BLaER1 (cell line): ENCODE measurements around the gene ZNF143.

Experiments
- H3K27ac ChIP-seq: shearing (Covaris generic); formaldehyde crosslinking; 2 replicates; pipeline ENCODE4 v1.8.1; 2022
- H3K27me3 ChIP-seq: shearing (Covaris generic); formaldehyde crosslinking; 2 replicates; pipeline ENCODE4 v1.8.1; 2022
- H3K36me3 ChIP-seq: shearing (Covaris generic); formaldehyde crosslinking; 2 replicates; pipeline ENCODE4 v1.8.1; 2022
- H3K4me1 ChIP-seq: shearing (Covaris generic); formaldehyde crosslinking; 2 replicates; pipeline ENCODE4 v1.8.1; 2022
- H3K4me2 ChIP-seq: shearing (Covaris generic); formaldehyde crosslinking; 2 replicates; pipeline ENCODE4 v1.8.1; 2022
- H3K4me3 ChIP-seq: shearing (Covaris generic); formaldehyde crosslinking; 2 replicates; pipeline ENCODE4 v1.8.1; 2022
- H3K9ac ChIP-seq: shearing (Covaris generic); formaldehyde crosslinking; 2 replicates; pipeline ENCODE4 v1.8.1; 2022
- H3K9me3 ChIP-seq: shearing (Covaris generic); formaldehyde crosslinking; 2 replicates; pipeline ENCODE4 v1.8.1; 2022
- H4K20me1 ChIP-seq: shearing (Covaris generic); formaldehyde crosslinking; 2 replicates; pipeline ENCODE4 v1.8.1; 2022
- Cebpa-rat ChIP-seq: shearing (Covaris generic); IDR thresholded peaks from 2 replicates; pipeline ENCODE4 v1.8.1; 2022

ZNF143 gene

GRCh38 chr11:9566561-9567063, 105.8 kb downstream of the ZNF143 start:
- no peak for TF ChIP-seq Cebpa-rat
- H3K9me3 ChIP-seq = peaks cover 5% of the 10 kb centered on the region; the same call in 1 of the 2 replicates
- H4K20me1 ChIP-seq = no peaks in the 10 kb centered on the region
- H3K27ac ChIP-seq = no peak overlapping the region
- H3K27me3 ChIP-seq = no peaks in the 10 kb centered on the region
- H3K4me1 ChIP-seq = peaks cover 19% of the 10 kb centered on the region
- H3K4me2 ChIP-seq = no peak overlapping the region
- H3K4me3 ChIP-seq = no peak overlapping the region
- no peak overlapping the region for H3K9ac ChIP-seq
- H3K36me3 ChIP-seq = no peaks in the 10 kb centered on the region

- Histone ChIP-seq H3K4me3 (no peak overlapping the region), H3K27ac (no peak overlapping the region), H4K20me1 (no peaks in the 10 kb centered on the region), H3K4me1 (peaks cover 27% of the 10 kb centered on the region), H3K36me3 (no peaks in the 10 kb centered on the region), H3K27me3 (no peaks in the 10 kb centered on the region), H3K9ac (no peak overlapping the region), H3K9me3 (no peaks in the 10 kb centered on the region), H3K4me2 (no peak overlapping the region)
- no peak for TF ChIP-seq Cebpa-rat
Observed at GRCh38 chr11:9567401-9567800, 106.6 kb downstream of the ZNF143 start.

GRCh38 chr11:9568161-9568853, 107.5 kb downstream of the ZNF143 start:
- Histone ChIP-seq H3K36me3 (no peaks in the 10 kb centered on the region), H3K9ac (no peak overlapping the region), H3K4me2 (peak overlapping the region; percentile 15), H4K20me1 (no peaks in the 10 kb centered on the region), H3K4me1 (peaks cover 29% of the 10 kb centered on the region), H3K27me3 (no peaks in the 10 kb centered on the region), H3K27ac (no peak overlapping the region), H3K9me3 (no peaks in the 10 kb centered on the region), H3K4me3 (no peak overlapping the region)
- no peak for TF ChIP-seq Cebpa-rat

GRCh38 chr11:9568854-9569587, 108.2 kb downstream of the ZNF143 start:
- TF ChIP-seq Cebpa-rat = no peak
- Histone ChIP-seq H3K27me3 (no peaks in the 10 kb centered on the region), H3K27ac (no peak overlapping the region), H3K9me3 (no peaks in the 10 kb centered on the region), H4K20me1 (no peaks in the 10 kb centered on the region), H3K9ac (0 out of 2 replicates have a peak overlapping the region, but pooled peaks have one; percentile 34), H3K36me3 (no peaks in the 10 kb centered on the region), H3K4me3 (no peak overlapping the region), H3K4me1 (peaks cover 29% of the 10 kb centered on the region), H3K4me2 (peak overlapping the region; percentile 15)

GRCh38 chr11:9569588-9570164, 108.9 kb downstream of the ZNF143 start:
- H3K27ac ChIP-seq = no peak overlapping the region
- H3K4me1 ChIP-seq = peaks cover 29% of the 10 kb centered on the region
- no peak overlapping the region for H3K9ac ChIP-seq

GRCh38 chr11:9570313-9571025, 109.7 kb downstream of the ZNF143 start:
- Histone ChIP-seq H3K4me1 (peaks cover 29% of the 10 kb centered on the region), H3K4me3 (no peak overlapping the region), H3K4me2 (no peak overlapping the region), H3K27ac (no peak overlapping the region), H3K36me3 (no peaks in the 10 kb centered on the region), H3K27me3 (no peaks in the 10 kb centered on the region), H4K20me1 (peaks cover 13% of the 10 kb centered on the region), H3K9ac (no peak overlapping the region), H3K9me3 (no peaks in the 10 kb centered on the region)
- TF ChIP-seq Cebpa-rat = no peak

More at GRCh38 chr11:9569588-9570164, 108.9 kb downstream of the ZNF143 start:
- no peak for TF ChIP-seq Cebpa-rat
- Histone ChIP-seq H4K20me1 (peaks cover 5% of the 10 kb centered on the region), H3K27me3 (no peaks in the 10 kb centered on the region), H3K4me3 (no peak overlapping the region), H3K36me3 (no peaks in the 10 kb centered on the region), H3K9me3 (no peaks in the 10 kb centered on the region), H3K4me2 (peak overlapping the region; percentile 15)

- no peak overlapping the region for H3K27ac ChIP-seq
- H3K4me2 ChIP-seq = no peak overlapping the region
- peaks cover 37% of the 10 kb centered on the region for H3K4me1 ChIP-seq
- peaks cover 21% of the 10 kb centered on the region for H4K20me1 ChIP-seq
- H3K27me3 ChIP-seq = no peaks in the 10 kb centered on the region
- TF ChIP-seq Cebpa-rat = no peak
- no peak overlapping the region for H3K4me3 ChIP-seq
- H3K9me3 ChIP-seq = no peaks in the 10 kb centered on the region
- H3K36me3 ChIP-seq = no peaks in the 10 kb centered on the region
- H3K9ac ChIP-seq = no peak overlapping the region
Observed at GRCh38 chr11:9571071-9571762, 110.4 kb downstream of the ZNF143 start.

GRCh38 chr11:9571763-9572115, 110.9 kb downstream of the ZNF143 start:
- Histone ChIP-seq H3K27me3 (no peaks in the 10 kb centered on the region), H3K9me3 (no peaks in the 10 kb centered on the region), H3K27ac (no peak overlapping the region), H3K4me2 (peak overlapping the region; percentile 93), H3K9ac (no peak overlapping the region), H3K36me3 (0 out of 2 replicates have a peak, but pooled peaks cover 4% of the 10 kb centered on the region), H3K4me1 (peaks cover 42% of the 10 kb centered on the region), H3K4me3 (no peak overlapping the region), H4K20me1 (peaks cover 26% of the 10 kb centered on the region)
- TF ChIP-seq Cebpa-rat = no peak
